Lower leg skin (tissue), 4 donors: Measurements from ENCODE around the gene KBTBD7. TPM values are rescaled to one million over a fixed set of nuclear protein-coding genes. Genes with fewer than 3 reads are reported as not detected.

Experiments
- DNase-seq, 2 donors: peaks; one replicate each; pipeline ENCODE4 v3.0.0-alpha.2; 2019; ENCODE audit warnings: low spot score in 2 of 2
- H3K4me3 ChIP-seq: fragments of 200-600 bp; sonication (generic); 2 replicates; pipeline ENCODE4 v1.5.1; 2017; ENCODE audit warnings: mild to moderate bottlenecking, low read depth; ENCODE audit not compliant: poor library complexity, severe bottlenecking
- POLR2A ChIP-seq, 2 donors: fragments of 450-650 bp; IDR thresholded peaks; one replicate each; pipeline ENCODE4 v1.6.1; 2016 to 2017; ENCODE audit warnings: antibody characterized with exemption in 2 of 2, mild to moderate bottlenecking in 1 of 2, moderate library complexity in 1 of 2
- WGBS, 2 donors: methylation state at CpG; one replicate each; pipeline ENCODE4 v1.1.5; 2018; 5-methylcytosine and 5-hydroxymethylcytosine counted together
- intact Hi-C: fragments of 100-400 bp; cut with DNase I; formaldehyde crosslinking; loops from one replicate; pipeline ENCODE4 v1.15.0; 2023; ENCODE audit warnings: low total_unique reads
- total RNA-seq, 4 donors: library from RNA; depleted of rRNA; stranded (reverse); fragments of >200 nt; gene quantifications; one replicate each; pipeline ENCODE4 v1.1.0, GENCODE V29; 2016
- TF ChIP-seq, protein P1 (sequence below), 3 donors: fragments of 450-650 bp; IDR thresholded peaks; one replicate each; pipeline ENCODE4 v1.5.1; 2016; ENCODE audit warnings: antibody characterized with exemption in 3 of 3, mild to moderate bottlenecking in 3 of 3, moderate library complexity in 2 of 3

KBTBD7 gene
- total RNA-seq, 4 donors from 2014 or later, result 4.1 to 9.1 (median 6.7) TPM

GRCh38 chr13:41154042-41154441, 40.3 kb downstream of the KBTBD7 start:
- no peak for DNase-seq
- intact Hi-C loops, result no loop called here
- no peak for TF ChIP-seq POLR2A (IDR thresholded peaks at IDR 0.05)
- TF ChIP-seq, protein P1, sequence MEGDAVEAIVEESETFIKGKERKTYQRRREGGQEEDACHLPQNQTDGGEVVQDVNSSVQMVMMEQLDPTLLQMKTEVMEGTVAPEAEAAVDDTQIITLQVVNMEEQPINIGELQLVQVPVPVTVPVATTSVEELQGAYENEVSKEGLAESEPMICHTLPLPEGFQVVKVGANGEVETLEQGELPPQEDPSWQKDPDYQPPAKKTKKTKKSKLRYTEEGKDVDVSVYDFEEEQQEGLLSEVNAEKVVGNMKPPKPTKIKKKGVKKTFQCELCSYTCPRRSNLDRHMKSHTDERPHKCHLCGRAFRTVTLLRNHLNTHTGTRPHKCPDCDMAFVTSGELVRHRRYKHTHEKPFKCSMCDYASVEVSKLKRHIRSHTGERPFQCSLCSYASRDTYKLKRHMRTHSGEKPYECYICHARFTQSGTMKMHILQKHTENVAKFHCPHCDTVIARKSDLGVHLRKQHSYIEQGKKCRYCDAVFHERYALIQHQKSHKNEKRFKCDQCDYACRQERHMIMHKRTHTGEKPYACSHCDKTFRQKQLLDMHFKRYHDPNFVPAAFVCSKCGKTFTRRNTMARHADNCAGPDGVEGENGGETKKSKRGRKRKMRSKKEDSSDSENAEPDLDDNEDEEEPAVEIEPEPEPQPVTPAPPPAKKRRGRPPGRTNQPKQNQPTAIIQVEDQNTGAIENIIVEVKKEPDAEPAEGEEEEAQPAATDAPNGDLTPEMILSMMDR (IDR thresholded peaks at IDR 0.05), result no peak
- no peak overlapping the region for H3K4me3 ChIP-seq

DNA sequence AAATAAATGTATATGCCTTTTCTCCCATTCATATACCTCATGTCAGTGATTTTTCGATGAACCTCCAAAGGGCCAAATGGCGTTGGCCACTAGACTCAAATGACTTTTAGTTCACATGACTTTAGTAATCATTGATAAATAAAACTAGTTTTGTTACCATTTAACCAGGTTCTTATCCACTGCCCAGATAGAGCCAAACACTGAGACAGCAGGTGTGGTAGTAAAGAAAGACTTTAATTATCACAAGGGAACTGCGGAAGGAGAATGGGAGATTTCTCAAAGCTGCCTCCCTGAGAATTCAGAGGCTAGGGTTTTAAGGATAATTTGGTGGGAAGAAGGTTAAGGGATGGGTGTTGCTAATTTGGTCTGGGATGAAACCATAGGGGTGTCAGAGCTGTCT, 42.4 kb downstream of the KBTBD7 start:
- TF ChIP-seq, protein P1 (IDR thresholded peaks at IDR 0.05), result no peak
- TF ChIP-seq POLR2A (IDR thresholded peaks at IDR 0.05), result no peak
- WGBS, 2 donors, result 94 to 98% methylated on average over 3 of the region's 3 CpGs
- H3K4me3 ChIP-seq, result no peak overlapping the region
- no peak for DNase-seq
- intact Hi-C loops, result no loop called here

DNA sequence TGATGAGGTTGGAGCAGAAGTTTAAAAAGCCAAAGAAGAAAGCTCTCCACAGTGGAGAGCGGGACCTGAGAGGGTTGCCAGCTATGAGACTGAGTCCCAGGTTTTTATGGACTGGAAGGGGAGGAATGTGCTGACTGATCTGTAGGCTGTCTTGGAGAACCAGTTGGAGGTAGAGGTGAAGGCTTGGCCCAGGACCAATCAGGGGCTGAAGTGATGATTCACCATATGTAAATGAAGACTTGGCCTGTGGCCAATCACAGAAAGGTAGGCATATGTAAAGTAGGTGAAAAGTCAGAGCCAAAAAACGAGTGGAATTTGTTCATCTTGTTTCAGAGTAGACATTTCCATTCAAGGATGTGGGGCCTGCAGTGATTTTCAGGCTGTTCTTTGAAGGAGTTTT, 44.3 kb downstream of the KBTBD7 start:
- intact Hi-C loops, result no loop called here
- TF ChIP-seq POLR2A (IDR thresholded peaks at IDR 0.05), result no peak
- TF ChIP-seq, protein P1 (IDR thresholded peaks at IDR 0.05), result no peak
- WGBS, 2 donors, result 80 to 83% methylated on average over 2 of the region's 2 CpGs
- no peak overlapping the region for H3K4me3 ChIP-seq
- DNase-seq, result no peak

DNA sequence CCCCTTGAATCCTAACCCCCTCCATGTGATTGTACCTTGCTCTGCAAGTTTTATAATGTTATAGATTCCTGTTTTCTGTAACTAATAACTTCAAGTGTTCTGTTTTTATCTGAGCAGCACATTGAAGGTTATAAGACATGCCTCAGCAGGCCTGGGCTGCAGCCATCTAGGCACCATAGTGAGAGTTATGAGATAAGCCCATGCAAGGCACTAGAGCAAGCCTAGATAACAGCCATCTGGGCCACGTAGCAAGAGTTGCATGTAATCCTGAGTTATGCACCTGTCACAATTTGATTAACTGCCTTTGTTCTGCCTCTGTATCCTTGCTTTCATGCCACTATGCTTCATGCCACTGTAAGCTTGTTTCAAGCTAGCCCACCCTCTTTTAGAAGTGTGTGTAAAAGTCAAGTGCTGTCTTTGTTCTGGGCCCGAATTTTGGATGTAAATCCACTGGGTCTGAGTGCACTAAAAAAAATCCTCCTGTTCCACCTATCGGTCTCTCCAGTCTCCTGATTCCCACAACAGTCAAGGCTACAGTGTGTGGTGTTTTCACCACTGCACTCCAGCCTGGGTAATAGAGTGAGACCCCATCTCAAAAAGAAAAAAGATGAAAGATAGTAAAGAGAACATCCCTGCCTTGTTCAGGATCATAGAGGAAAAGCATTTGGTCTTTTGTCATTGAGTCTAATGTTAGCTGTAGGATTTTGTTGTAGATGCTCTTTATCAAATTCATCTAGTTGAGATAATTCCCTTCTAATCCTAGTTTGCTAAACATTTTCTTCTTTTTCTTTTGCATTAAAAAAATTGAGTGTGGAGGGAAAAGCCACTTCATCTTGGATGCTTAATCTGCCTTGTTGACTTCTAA, 45.7 kb downstream of the KBTBD7 start:
- no peak overlapping the region for H3K4me3 ChIP-seq
- no peak for DNase-seq
- TF ChIP-seq, protein P1 (IDR thresholded peaks at IDR 0.05), result no peak
- TF ChIP-seq POLR2A (IDR thresholded peaks at IDR 0.05), result no peak
- intact Hi-C loops, result no loop called here
- WGBS, 2 donors, result 88 to 90% methylated on average over 3 of the region's 3 CpGs

DNA sequence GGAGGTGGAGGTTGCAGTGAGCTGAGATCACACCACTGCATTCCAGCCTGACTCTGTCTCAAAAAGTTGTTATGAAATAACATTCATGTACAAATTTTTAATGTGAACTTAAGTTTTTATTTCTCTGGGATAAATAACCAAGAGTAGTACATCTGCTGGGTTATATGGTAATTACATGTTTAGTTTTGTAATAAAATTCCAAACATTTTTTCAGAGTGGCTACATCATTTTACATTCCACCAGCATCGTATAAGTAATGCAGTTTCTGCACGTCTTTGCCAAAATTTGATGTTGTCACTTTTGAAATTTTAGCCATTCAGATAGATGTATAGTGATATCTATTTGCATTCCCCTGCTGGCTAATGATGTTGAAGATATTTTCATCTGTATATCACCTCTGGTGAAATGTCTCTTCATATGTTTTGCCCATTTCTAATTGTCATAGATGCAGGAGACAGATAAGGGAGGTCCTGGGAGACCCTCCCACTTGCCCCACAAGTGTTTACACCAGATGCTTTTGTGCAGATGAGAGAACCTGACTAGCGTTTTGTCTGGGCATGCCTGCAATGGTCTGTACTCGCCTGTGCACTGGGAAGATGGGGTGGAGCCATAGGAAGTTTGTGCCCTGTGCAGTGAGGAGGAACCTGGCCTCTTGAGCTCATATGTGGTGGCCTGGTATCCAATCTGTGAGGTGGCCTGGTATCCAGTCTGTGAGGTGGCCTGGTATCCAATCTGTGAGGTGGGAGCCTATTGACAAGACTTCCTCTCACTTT, 49.0 kb downstream of the KBTBD7 start:
- DNase-seq, result no peak
- WGBS, 2 donors, result 54 to 61% methylated on average over 4 of the region's 4 CpGs
- intact Hi-C loops, result no loop called here
- H3K4me3 ChIP-seq, result no peak overlapping the region
- TF ChIP-seq POLR2A (IDR thresholded peaks at IDR 0.05), result no peak
- TF ChIP-seq, protein P1 (IDR thresholded peaks at IDR 0.05), result no peak
